Tibial nerve (tissue), 4 donors: ENCODE results near the gene KLF13. TPM values are rescaled to one million over a fixed set of nuclear protein-coding genes. Genes with fewer than 3 reads are reported as not detected.

Experiments
- DNase-seq, 2 donors: peaks; one replicate each; pipeline ENCODE4 v3.0.0-alpha.2; 2019; ENCODE audit warnings: low spot score in 2 of 2
- H3K27ac ChIP-seq, 4 donors: fragments of 200-600 bp; sonication (generic) in 3 of 4; one replicate each; pipeline ENCODE4 v1.5.1; 2017 to 2019; ENCODE audit warnings: mild to moderate bottlenecking in 1 of 4
- H3K27me3 ChIP-seq, 2 donors: fragments of 200-600 bp; sonication (generic) in 1 of 2; one replicate each; pipeline versions ENCODE4 v1.5.1 to v1.6.0; 2017 to 2019
- H3K36me3 ChIP-seq, 3 donors: fragments of 200-600 bp; sonication (generic); one replicate each; pipeline ENCODE4 v1.5.1; 2018 to 2019
- H3K4me1 ChIP-seq, 4 donors: fragments of 200-600 bp; sonication (generic) in 3 of 4; one replicate each; pipeline ENCODE4 v1.5.1; 2017 to 2019
- H3K4me3 ChIP-seq, 4 donors: fragments of 200-600 bp; sonication (generic) in 3 of 4; one replicate each; pipeline ENCODE4 v1.5.1; 2017 to 2019; ENCODE audit warnings: mild to moderate bottlenecking in 1 of 4, moderate library complexity in 1 of 4
- H3K9me3 ChIP-seq, 4 donors: fragments of 200-600 bp; sonication (generic) in 3 of 4; one replicate each; pipeline ENCODE4 v1.5.1; 2017 to 2019
- CTCF ChIP-seq, 5 experiments: fragments of 200-600 bp in 3 of 5; fragments of 450-650 bp in 2 of 5; sonication (generic) in 3 of 5; IDR thresholded peaks; one replicate each; pipeline ENCODE4 v1.5.1; 2016 to 2019; ENCODE audit warnings: antibody characterized with exemption in 5 of 5, mild to moderate bottlenecking in 3 of 5, moderate library complexity in 2 of 5
- EP300 ChIP-seq, 2 donors: sonication (generic); formaldehyde crosslinking; IDR thresholded peaks; one replicate each; pipeline ENCODE4 v1.6.1; 2017; ENCODE audit warnings: antibody characterized with exemption in 2 of 2, mild to moderate bottlenecking in 1 of 2
- POLR2A ChIP-seq, 2 donors: fragments of 450-650 bp; IDR thresholded peaks; one replicate each; pipeline ENCODE4 v1.6.1; 2017; ENCODE audit warnings: antibody characterized with exemption in 2 of 2, mild to moderate bottlenecking in 2 of 2, moderate library complexity in 2 of 2
- WGBS, 2 donors: methylation state at CpG; one replicate each; pipeline ENCODE4 v1.1.5; 2018; 5-methylcytosine and 5-hydroxymethylcytosine counted together
- total RNA-seq, 4 donors: library from RNA; depleted of rRNA; stranded (reverse); fragments of >200 nt; gene quantifications; one replicate each; pipeline ENCODE4 v1.1.0, GENCODE V29; 2016

The KLF13 gene
- total RNA-seq, 4 donors from 2014 or later, result 61.2 to 77.9 (median 75.1) TPM

- peak; percentile 85 to 91 for TF ChIP-seq POLR2A (IDR thresholded peaks at IDR 0.05)
- peak in 1 of 2 donors; percentile 98 for TF ChIP-seq EP300 (IDR thresholded peaks at IDR 0.05)
- TF ChIP-seq CTCF (IDR thresholded peaks at IDR 0.05), result no peak
- Histone ChIP-seq H3K36me3 (no peaks in the 10 kb centered on the region), H3K9me3 (peaks cover 0 to 14% (median 2%) of the 10 kb centered on the region in 4 donors), H3K27ac (peak overlapping the region; percentile 86 to 99 (median 90)), H3K4me1 (peaks cover 0 to 34% (median 11%) of the 10 kb centered on the region in 4 donors), H3K4me3 (peak overlapping the region; percentile 51 to 86 (median 64)), H3K27me3 (no peaks in the 10 kb centered on the region)
- WGBS, 2 donors, result 0 to 2% methylated on average over 23 to 29 of the region's 86 CpGs
- DNase-seq, result peak; percentile 81 to 87
Measured at GRCh38 chr15:31391687-31392671, 65.3 kb downstream of the KLF13 start.

- Histone ChIP-seq H3K4me1 (peaks cover 0 to 41% (median 19%) of the 10 kb centered on the region in 4 donors), H3K36me3 (no peaks in the 10 kb centered on the region), H3K27me3 (no peaks in the 10 kb centered on the region), H3K27ac (peak overlapping the region; percentile 86 to 99 (median 90)), H3K9me3 (peaks cover 0 to 14% (median 2%) of the 10 kb centered on the region in 4 donors), H3K4me3 (peak overlapping the region; percentile 51 to 86 (median 64))
- TF ChIP-seq EP300 (IDR thresholded peaks at IDR 0.05) (no peak), POLR2A (IDR thresholded peaks at IDR 0.05) (no peak), CTCF (IDR thresholded peaks at IDR 0.05) (no peak)
- 18 to 29% methylated on average over 16 to 28 of the region's 43 CpGs for WGBS, 2 donors
- DNase-seq, result peak in 1 of 2 donors; percentile 6
Measured at GRCh38 chr15:31392761-31393401, 66.2 kb downstream of the KLF13 start.

GRCh38 chr15:31393444-31394091, 66.9 kb downstream of the KLF13 start:
- DNase-seq, result peak in 1 of 2 donors; percentile 13
- H3K27ac ChIP-seq, result peak overlapping the region in 3 of 4 donors; percentile 88 to 99 (median 92)
- no peak for TF ChIP-seq EP300 (IDR thresholded peaks at IDR 0.05)
- TF ChIP-seq POLR2A (IDR thresholded peaks at IDR 0.05), result no peak
- peaks cover 0 to 44% (median 25%) of the 10 kb centered on the region in 4 donors for H3K4me1 ChIP-seq
- H3K36me3 ChIP-seq, result no peaks in the 10 kb centered on the region
- WGBS, 2 donors, result 72% methylated on average over 20 to 21 of the region's 21 CpGs
- peak overlapping the region in 2 of 4 donors; percentile 51 to 86 for H3K4me3 ChIP-seq
- no peaks in the 10 kb centered on the region for H3K27me3 ChIP-seq
- peaks cover 0 to 14% (median 2%) of the 10 kb centered on the region in 4 donors for H3K9me3 ChIP-seq

GRCh38 chr15:31396881-31397560, 70.4 kb downstream of the KLF13 start:
- no peaks in the 10 kb centered on the region for H3K9me3 ChIP-seq
- peak overlapping the region in 2 of 4 donors; percentile 6 to 28 for H3K4me3 ChIP-seq
- WGBS, 2 donors, result 4 to 7% methylated on average over 12 to 25 of the region's 27 CpGs
- TF ChIP-seq POLR2A (IDR thresholded peaks at IDR 0.05) (no peak), EP300 (IDR thresholded peaks at IDR 0.05) (peak; percentile 50 to 87), CTCF (IDR thresholded peaks at IDR 0.05) (peak in 1 of 5 experiments; percentile 11)
- H3K27me3 ChIP-seq, result no peaks in the 10 kb centered on the region
- peak overlapping the region; percentile 42 to 90 (median 82) for H3K27ac ChIP-seq
- H3K36me3 ChIP-seq, result no peaks in the 10 kb centered on the region
- H3K4me1 ChIP-seq, result peaks cover 0 to 42% (median 31%) of the 10 kb centered on the region in 4 donors
- DNase-seq, result peak; percentile 86 to 89
